ENCODE data around the gene POGLUT2.

The POGLUT2 gene

GRCh38 chr13:102798581-102799425 is at the start of gene POGLUT2, which contains the start of gene BIVM:
Gene POGLUT2, minus strand, starts transcription at chr13:102798976. Its CDS starts 306 bp downstream, at chr13:102798670.
Gene BIVM, plus strand, starts transcription at chr13:102799119. Its CDS starts 8,149 bp downstream, at chr13:102807268.
- peak; percentile 71 for DNase-seq

DNA sequence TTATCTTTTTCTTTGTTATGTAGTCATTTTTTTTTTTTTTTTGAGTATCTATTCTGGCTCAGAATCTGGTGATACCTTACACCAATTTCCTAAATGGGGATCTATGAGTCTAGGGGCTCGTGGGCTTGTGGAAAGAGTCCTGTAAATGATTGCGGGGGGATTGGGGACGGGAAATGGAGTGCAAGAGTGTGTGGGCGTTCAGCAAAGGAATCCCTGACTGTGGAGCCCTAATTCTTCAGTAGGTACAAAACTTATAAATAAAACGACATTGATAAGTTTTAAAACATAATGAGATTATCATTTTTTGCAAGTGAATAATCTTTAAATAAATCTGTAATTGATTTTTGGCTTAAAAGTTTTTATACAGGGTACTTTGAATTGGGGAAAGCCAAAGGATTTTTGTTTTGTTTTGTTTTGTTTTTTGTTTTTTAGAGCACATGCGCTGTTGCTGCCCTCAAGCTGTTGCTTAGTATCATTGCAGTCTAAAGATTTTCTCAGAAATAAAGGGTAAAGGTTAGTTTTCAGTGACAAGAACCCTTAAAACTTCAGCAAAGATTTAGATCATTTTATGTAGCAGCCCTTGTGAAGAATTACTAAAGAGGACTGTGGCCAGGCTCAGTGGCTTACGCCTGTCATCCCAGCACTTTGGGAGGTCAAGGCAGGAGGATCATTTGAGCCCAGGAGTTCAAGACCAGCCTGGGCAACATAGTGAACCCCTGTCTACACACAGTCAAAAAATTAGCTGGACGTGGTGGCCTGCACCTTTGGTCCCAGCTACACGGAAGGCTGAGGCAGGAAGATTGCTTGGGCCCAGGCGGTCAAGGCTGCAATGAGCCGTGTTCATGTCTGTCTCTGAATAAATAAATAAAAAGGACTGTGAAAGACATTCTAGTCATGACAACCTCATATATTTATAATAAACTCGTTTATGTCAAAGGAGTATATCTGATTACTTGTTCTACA is 48.8 kb upstream of the POGLUT2 start:
- DNase-seq = peak; percentile 8

GRCh38 chr13:102846261-102847015 is 47.7 kb upstream of the POGLUT2 start:
- peak; percentile 36 for DNase-seq

- DNase-seq = peak; percentile 80
These were observed 47.0 kb upstream of the POGLUT2 start, which contains the start of gene ERCC5 for GRCh38 chr13:102845630-102846260. Gene ERCC5, plus strand, starts transcription at chr13:102846032. Its CDS starts 235 bp downstream, at chr13:102846267.

GRCh38 chr13:102845289-102845629 is 46.5 kb upstream of the POGLUT2 start:
- no peak for DNase-seq

- no peak for DNase-seq
These were observed 40.7 kb upstream of the POGLUT2 start for GRCh38 chr13:102839462-102839861.

DNA sequence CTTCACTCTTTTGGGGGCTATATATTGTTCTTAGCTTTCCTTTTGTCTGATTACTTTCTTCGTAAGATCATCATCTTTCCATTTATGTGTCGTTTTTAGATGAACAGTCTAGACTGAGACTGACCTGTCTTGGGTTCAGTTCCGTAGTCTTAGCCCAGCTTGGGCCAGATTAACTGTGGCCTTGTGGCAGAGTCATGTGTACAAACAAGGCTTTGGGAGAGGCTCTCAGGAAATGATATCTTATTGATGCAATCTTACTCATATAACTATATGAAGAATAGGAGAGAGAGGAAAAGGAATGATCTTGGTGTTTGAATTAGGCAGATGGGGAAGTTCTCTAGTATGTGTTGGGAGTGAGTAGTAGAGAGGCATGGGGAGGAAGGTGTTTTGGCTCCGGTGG is 40.2 kb upstream of the POGLUT2 start:
- DNase-seq = no peak

- DNase-seq = no peak
These were observed 39.5 kb upstream of the POGLUT2 start for GRCh38 chr13:102838273-102838672.

- no peak for DNase-seq
These were observed 37.7 kb upstream of the POGLUT2 start for GRCh38 chr13:102836471-102836870.

DNA sequence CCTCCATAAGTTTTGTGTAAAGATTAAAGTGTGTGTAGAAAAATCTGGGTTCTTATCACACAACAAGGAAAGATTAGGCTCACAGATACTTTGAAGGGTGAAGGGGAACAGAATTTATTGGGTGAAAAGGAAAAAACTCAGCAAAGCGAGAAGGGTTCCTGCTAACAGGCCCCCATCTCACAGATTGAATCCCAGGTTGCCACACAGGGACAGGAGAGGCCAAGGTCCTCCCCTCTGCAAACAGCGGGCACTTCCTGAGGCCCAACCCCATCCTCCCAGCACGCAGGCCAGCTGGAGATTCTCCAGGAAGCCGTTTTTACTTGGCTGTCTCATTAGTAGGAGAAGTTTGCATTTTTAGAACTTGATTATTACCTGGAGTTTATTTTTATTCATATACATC is 31.9 kb upstream of the POGLUT2 start:
- DNase-seq = no peak

- DNase-seq = no peak
These were observed 27.3 kb upstream of the POGLUT2 start for GRCh38 chr13:102825921-102826706.

DNA sequence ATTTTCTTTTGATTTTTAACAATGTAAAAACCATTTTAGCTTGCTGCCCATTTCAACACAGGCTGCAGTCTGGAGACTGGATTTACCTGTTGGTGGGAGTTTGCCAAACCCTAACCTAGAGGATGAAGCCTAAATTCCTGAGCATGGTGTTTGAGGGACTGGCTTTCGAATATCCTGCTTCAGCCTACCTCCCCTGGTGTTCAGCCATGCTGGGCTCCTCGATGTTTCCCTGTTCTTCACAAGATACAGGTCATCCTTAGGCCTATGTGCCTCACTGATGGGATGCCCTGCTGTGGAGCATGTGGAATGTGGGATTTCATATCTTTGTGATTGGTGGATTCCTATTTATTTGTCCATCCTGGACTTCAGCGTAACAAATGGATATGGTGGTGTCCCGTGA is 26.6 kb upstream of the POGLUT2 start:
- no peak for DNase-seq

DNA sequence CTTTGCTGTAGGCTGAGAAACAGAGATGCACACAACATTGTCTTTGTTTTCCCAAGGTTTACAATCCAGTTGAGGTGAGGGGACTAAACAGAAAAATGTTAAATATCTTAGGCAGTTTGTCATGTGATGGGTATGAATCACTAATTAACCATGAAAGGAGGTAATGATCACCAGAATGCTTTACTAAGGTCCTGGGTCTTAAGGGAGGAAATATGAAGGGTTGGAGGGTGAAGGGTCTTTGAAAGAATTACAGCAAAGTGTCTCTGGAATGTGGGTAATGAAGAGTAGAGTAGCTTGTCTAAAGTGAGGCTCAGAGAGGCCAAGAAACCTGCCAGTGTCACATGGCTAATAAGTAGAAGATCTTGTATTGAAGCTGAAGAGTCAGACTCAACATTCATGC is 19.1 kb upstream of the POGLUT2 start:
- no peak for DNase-seq

- DNase-seq = no peak
These were observed 18.5 kb upstream of the POGLUT2 start for GRCh38 chr13:102817241-102817640.

DNA sequence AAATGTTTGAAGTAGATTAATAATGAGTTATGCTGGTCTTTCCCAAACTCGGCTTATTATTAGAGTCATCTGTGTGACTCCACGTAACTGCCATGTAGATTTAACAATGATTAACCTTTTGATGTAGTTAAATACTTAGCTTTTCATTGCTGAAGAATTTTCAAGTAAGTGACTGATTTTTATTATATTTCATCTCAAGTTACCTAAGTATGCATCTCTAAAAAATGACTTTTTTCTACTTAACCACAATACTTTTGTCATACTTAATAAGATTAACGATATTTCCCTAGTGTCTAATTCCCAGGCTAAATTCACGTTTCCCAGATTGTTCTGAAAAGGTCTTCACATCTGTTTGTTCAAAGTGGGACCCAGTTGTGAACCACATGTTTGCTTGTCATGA is 17.9 kb upstream of the POGLUT2 start:
- DNase-seq = no peak

DNA sequence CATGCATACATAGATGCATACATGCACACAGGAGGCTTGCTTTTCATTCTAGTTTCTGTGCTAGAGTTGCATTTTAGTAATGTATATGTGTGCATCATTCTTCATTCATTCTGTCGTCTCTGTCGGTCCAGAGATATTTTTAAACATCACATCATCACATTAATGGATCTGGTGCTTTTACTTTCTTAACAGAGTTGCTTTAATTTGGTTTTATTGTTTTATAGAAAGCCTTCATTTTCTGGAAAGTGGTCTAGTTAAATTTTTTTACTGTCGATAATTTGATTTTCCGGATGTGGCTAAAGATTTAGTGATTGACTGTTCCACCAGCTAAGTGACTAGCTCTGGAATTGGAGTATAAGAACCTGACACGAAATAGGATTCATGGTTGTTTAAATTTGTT is 17.0 kb upstream of the POGLUT2 start:
- DNase-seq = no peak

- no peak for DNase-seq
These were observed 16.0 kb upstream of the POGLUT2 start for GRCh38 chr13:102814793-102815192.

DNA sequence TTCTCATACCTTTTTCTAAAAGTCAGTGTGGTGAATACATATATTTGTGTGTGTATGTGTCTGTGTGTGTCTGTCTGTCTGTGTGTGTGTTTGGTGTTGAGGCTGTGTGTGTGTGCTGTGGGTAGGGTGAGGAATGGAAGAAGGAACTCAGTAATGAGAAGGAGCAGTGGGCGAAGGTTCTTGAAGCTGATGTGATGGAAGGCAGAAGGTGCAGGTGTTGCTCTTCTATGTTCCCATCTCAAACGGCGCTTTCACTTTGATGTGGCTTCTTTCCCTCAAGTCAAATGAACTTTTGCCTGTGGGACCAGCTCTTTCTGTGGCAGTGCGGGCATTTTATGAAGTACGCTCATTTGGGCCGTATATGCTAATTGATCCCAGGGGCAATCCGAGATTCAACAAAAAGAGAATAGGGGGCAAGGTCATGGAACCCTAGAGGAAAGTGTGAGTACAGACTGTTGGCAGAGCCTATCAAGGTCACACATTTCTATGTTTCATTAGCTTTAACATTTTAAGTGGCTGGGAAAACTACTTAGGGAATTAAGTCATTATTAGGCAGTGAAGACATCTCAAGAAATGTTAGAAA is 15.3 kb upstream of the POGLUT2 start:
- no peak for DNase-seq

DNA sequence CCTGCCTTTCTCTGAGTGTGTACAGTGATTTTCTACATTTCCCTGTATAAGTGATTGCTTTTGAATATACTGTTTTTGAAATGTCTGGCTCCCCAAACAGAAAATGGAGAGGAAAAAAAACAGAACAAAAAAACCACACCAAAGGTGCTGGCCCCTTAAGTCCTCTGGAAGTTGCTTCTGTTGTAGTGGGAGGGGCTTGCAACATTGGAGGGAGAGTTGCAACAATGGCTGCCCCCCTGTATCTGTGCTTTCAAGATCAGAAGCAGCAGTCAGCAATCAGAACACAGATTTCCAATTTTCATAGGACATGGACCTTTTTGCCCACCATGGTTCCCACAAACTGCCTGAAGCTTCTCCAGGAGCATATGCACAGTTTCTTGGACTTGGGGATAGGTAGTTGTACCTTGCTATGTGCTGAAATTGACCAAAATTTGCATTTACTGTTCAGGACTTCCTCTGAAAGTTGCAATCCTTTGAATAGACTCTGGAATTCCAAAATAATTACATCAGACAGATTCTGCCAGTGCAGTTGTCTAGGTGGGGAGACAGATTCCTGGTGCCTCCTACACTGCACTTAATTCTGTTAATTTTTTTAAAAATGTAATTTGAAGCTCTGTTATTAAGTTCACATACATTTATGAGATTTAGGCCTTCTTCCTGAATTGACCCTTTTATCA is 14.0 kb upstream of the POGLUT2 start:
- DNase-seq = no peak

DNA sequence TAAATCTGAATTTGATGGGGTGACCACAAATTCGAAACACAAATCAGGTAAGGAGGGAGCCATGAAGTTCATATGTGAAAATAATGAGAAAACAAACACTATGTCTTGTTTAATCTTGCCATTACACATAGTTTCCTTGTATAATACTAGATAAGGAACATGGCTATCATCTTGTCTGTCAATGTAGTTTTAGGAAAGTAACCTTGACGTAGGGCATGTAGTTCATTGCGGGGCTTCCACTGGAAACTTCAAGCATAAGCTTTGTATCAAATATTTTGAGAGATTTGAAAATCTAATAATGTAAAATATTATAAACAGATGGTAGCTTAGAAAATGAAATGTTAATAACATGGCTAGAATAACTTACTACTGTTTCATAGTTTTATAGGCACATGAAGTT is 8.9 kb upstream of the POGLUT2 start:
- no peak for DNase-seq

GRCh38 chr13:102805680-102806079 is 6.9 kb upstream of the POGLUT2 start:
- DNase-seq = no peak
